H1 (cell line): ENCODE data around the gene ACER3.

Experiments used
- CEBPB ChIP-seq: IDR thresholded peaks from 2 replicates; pipeline ENCODE4 v1.6.1; 2012; ENCODE audit warnings: low read depth, low read length
- EP300 ChIP-seq, 2 experiments: IDR thresholded peaks; 1 replicate in 1 of 2; 2 replicates in 1 of 2; pipeline ENCODE4 v1.6.1; 2011 to 2012; ENCODE audit warnings: low read depth in 2 of 2, low read length in 2 of 2, mild to moderate bottlenecking in 2 of 2, borderline replicate concordance in 1 of 2, inconsistent platforms in 1 of 2, moderate library complexity in 1 of 2
- KDM1A ChIP-seq: fragments of 200-600, 300-600 bp; sonication (generic); IDR thresholded peaks from 2 replicates; pipeline ENCODE4 v1.7.1; 2016; ENCODE audit warnings: mild to moderate bottlenecking, low read length, borderline replicate concordance
- POLR2A ChIP-seq, 2 experiments: IDR thresholded peaks; 1 replicate in 1 of 2; 2 replicates in 1 of 2; pipeline ENCODE4 v1.6.1; 2011; ENCODE audit warnings: low read depth in 2 of 2, low read length in 2 of 2, mild to moderate bottlenecking in 2 of 2; ENCODE audit errors: control extremely low read depth in 1 of 2
- SP1 ChIP-seq: IDR thresholded peaks from 2 replicates; pipeline ENCODE4 v1.6.1; 2011; ENCODE audit warnings: low read depth, low read length
- TAF1 ChIP-seq: IDR thresholded peaks from 2 replicates; pipeline ENCODE4 v1.6.1; 2011; ENCODE audit warnings: mild to moderate bottlenecking, low read depth, low read length
- TF ChIP-seq, protein P1 (sequence below): IDR thresholded peaks from 2 replicates; pipeline ENCODE4 v1.6.1; 2011; ENCODE audit warnings: low read depth, mild to moderate bottlenecking, low read length; ENCODE audit not compliant: insufficient read depth
- TF ChIP-seq, protein P2 (sequence below): IDR thresholded peaks from 2 replicates; pipeline ENCODE4 v1.6.1; 2011; ENCODE audit warnings: low read length, improper control_type of control experiment
- TF ChIP-seq, protein P3 (sequence below), 3 experiments: IDR thresholded peaks; 1 replicate in 2 of 3; 2 replicates in 1 of 3; pipeline versions ENCODE4 v1.5.1 to v1.6.1; 2011; ENCODE audit warnings: low read length in 3 of 3, mild to moderate bottlenecking in 3 of 3, inconsistent platforms in 2 of 3, low read depth in 1 of 3, moderate library complexity in 1 of 3; ENCODE audit not compliant: insufficient read depth in 1 of 3; ENCODE audit errors: control extremely low read depth in 1 of 3

DNA sequence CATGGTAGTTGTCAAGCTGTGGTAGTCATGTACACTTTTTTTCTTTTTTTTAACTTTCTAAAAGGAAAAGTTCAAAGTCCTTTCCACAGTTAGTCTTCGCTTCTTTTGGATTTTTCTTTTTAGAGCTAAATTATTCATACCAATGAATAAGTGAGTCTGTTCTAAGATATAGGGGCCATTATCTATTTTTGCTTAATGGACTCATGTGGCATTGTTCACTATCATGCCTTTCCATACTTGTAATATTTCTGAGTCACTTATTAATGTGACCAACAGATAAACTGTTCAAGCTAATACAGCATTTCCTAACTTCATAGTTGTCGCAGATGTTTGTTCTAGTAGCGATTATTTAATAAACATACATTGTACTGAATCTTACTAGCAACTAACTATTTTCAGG, 165.5 kb downstream of the ACER3 start:
- TF ChIP-seq, protein P1, sequence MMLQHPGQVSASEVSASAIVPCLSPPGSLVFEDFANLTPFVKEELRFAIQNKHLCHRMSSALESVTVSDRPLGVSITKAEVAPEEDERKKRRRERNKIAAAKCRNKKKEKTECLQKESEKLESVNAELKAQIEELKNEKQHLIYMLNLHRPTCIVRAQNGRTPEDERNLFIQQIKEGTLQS, result no peak
- TF ChIP-seq SP1 (no peak), POLR2A (IDR thresholded peaks at IDR 0.05; ENCODE audit: control extremely low read depth in 1 of 2, low read depth in 2 of 2, low read length in 2 of 2) (no peak), KDM1A (no peak), EP300 (IDR thresholded peaks at IDR 0.05; ENCODE audit: borderline replicate concordance in 1 of 2, low read depth in 2 of 2, low read length in 2 of 2) (no peak), CEBPB (no peak), TAF1 (no peak)
- TF ChIP-seq, protein P2, sequence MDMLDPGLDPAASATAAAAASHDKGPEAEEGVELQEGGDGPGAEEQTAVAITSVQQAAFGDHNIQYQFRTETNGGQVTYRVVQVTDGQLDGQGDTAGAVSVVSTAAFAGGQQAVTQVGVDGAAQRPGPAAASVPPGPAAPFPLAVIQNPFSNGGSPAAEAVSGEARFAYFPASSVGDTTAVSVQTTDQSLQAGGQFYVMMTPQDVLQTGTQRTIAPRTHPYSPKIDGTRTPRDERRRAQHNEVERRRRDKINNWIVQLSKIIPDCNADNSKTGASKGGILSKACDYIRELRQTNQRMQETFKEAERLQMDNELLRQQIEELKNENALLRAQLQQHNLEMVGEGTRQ, result no peak
- TF ChIP-seq, protein P3, sequence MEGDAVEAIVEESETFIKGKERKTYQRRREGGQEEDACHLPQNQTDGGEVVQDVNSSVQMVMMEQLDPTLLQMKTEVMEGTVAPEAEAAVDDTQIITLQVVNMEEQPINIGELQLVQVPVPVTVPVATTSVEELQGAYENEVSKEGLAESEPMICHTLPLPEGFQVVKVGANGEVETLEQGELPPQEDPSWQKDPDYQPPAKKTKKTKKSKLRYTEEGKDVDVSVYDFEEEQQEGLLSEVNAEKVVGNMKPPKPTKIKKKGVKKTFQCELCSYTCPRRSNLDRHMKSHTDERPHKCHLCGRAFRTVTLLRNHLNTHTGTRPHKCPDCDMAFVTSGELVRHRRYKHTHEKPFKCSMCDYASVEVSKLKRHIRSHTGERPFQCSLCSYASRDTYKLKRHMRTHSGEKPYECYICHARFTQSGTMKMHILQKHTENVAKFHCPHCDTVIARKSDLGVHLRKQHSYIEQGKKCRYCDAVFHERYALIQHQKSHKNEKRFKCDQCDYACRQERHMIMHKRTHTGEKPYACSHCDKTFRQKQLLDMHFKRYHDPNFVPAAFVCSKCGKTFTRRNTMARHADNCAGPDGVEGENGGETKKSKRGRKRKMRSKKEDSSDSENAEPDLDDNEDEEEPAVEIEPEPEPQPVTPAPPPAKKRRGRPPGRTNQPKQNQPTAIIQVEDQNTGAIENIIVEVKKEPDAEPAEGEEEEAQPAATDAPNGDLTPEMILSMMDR (IDR thresholded peaks at IDR 0.05; ENCODE audit: control extremely low read depth in 1 of 3, insufficient read depth in 1 of 3, low read depth in 1 of 3, low read length in 3 of 3), result no peak
